IPS DF 19.7 (cell line): ENCODE measurements around the gene ADAM19.

Experiments
- DNase-seq: peaks from one replicate; pipeline ENCODE4 v3.0.0-alpha.2; 2013; ENCODE audit warnings: low read depth, low spot score

Gene ADAM19

DNA sequence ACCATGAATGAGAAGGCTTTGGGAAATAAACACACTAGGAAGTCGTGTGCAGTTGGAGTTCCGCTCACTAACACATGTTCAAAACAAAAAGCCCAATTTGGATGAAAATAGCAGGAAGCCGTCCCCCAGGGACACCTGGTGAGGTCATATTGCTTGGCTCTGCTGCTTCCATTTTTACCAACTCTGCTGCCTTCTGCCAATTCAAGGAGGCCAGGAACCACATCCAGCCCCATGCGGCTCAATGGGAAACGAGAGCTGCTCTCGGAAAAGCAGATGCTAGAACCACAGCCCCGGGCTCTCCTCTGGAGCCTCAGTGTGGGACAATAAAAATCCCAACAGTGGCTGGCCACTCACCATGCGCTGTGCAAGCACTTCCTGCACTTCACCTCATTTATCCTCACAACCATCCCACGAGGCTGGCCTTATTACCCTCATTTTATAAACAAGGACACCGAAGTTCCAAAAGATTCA lies 13.4 kb downstream of the ADAM19 start:
- DNase-seq: no peak

DNA sequence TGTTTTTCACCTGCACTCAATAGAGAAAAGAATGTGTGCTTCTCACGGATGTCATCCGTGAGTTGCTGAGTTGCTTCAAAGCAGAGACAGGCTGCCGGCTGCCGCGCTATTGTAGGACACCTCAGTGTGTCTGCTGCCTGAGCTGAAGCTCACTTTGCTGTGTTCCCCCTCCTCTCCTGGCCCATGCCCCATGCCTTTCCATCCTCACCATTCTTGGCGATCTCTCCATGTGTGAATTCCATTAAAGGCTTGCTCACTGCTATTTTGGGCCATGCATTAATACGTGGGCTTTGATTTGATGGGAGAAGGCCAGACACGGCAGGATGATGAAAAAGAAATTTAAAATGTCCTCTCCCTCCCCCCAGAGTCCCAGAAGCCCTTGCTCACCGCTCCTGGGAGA lies 14.5 kb downstream of the ADAM19 start:
- no peak for DNase-seq

DNA sequence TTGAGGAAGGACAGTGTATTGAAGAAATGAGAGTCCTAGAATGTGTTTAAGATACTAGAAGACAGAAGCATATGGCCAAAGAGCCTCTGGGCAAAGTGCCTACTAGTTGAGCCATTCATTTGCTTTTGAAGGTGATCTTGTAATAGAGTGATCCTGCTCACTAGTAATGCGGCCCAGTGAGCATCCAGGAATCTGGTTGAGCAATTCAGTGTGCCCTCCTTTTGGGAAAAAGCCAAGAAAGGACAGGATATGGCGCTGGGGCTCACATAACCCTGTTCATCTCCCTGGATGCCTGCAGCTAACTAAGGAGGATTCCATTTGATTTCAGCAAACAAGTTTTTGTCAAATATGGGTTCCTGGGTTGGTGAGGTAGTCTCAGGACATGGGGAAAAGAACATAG lies 16.3 kb downstream of the ADAM19 start:
- DNase-seq: no peak

DNA sequence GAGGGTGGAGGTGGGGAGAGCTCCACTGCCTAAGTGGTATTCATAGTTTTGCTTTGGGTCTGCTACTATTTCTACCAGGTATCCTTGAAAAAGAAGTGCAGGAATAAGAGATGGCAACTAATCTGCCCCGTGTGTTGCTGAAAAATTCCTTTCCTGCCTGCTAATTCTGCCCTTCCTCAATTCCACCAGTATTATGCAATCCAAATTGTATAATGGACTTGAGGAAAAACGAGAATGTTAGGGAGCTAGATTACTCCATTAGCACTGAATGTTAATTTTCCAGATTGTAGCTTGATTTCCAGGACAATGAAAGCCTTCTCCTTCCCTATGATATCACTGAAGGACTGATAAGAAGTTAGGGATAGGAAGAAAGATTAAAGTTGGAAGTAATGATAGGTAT lies 16.9 kb downstream of the ADAM19 start:
- no peak for DNase-seq

DNA sequence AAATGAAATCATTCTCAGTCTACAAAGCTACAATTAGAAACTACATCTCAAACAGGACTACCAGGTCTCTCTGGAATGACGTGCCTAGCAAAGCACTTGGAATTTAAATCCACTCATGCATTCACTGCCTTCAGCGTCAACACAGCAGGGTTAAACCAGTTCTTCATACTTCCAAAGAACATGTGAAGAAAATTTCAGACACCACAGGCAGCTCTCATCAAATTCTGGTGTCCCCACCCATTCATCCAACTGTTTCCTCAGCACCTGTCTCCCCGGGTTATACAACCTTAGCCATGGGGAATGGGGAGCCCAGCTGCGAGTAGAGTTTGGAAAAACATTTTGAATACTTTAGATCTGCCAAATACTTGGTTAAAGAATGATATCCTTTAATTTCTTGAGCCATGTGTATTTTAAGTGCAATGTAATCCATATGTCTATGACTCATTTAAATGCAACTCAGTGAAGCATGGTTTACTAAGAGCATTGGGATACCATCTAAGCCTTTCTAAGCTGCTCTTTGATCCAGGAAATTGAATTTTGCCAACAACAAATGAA lies 17.5 kb downstream of the ADAM19 start:
- no peak for DNase-seq

DNA sequence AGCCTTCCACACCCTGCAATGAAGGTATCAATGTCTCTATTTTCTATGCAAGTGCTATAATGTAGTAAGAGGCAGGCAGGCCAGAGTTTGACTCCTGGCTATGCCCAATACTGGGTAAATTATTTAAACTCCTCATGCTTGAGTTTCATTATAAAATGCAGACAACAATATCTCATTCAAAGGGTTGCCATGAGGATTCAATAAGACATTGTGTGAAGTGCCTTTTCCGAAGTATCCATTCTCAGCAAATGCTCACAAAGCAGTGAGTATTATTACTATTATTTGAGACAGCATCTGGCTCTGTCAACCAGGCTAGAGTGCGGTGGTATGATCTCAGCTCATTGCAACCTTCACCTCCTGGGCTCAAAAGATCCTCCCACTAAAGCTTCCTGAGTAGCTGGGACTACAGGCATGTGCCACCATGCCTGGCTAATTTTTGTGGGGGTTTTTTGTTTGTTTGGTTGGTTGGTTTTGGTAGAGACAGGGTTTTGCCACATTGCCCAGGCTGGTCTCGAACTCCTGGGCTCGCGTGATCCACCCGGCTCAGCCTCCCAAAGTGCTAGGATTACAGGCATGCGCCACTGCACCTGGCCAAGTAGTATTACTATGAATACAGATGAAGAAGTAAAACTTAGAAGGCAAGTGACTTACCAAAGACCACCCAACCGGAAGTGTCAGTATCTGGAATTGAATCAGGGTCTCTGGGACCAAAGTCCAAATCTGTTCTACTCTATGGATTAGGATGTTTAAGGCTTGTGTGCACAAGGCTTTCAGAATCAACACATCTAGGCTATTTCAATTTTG lies 18.8 kb downstream of the ADAM19 start:
- no peak for DNase-seq

DNA sequence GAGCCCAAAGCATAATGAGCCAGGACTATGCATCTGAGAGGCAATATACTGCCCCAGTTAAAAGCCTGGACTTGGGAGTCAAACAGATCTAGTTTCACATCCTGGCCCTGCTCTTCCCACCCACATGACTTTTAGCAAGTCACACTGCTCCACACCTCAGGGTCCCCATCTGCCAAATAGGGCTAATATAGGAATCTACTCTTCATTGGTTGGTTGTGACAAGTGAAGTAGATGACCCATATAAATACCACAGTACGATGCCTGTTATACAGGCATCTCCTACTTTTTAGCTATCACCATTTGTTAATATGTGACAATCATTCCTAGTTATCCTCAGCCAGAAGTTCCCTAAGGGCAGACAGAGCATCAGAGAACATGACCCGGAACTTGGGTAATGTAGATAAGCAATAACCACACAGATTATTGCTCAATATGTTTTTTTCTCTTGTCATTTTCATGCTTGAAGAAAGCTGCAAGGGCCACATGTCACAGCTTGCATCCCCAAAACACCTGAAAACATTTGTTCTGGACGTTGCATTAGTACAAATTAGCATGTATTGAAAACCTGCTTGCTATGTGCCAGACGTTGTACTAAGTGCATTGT lies 20.4 kb downstream of the ADAM19 start:
- no peak for DNase-seq

DNA sequence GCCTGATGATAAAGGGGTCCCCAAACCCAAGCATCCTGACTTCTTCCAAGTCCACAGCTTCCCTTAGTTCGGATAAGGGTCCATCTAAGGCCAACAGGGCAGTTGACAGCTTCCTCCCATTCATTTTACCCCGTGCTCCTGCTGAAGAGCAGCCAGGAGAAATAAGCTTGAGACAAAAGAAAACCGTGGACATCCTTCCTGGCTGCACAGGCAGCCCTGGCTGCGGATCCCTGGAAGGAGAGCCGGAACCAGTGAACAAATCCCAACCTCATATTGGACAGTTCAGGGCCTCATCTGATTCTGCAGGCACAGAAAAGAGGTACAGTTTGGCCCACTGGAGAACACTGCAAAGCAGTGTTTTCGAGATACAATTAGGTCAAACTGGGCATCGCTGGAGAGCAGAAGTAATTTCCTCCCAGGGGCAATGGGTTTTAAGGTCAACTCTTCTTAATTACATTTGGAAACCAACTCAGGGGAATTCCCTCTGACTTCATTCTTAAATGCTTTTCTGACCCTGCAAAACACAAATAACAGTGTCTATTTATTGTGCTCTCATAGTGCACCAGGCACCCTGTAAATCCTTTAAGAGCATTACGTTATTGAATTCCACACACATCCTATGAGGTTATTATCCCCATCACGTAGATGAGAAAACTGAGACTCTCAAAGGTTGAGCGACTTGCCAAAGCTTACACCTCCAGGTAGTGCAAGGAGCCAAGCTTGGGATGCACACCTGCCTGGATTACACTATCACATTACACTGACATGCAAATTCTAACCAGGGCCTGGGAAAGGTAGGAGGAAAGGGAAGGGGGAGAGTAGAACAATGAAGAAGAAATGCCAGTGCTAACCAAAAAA lies 21.2 kb downstream of the ADAM19 start:
- no peak for DNase-seq

DNA sequence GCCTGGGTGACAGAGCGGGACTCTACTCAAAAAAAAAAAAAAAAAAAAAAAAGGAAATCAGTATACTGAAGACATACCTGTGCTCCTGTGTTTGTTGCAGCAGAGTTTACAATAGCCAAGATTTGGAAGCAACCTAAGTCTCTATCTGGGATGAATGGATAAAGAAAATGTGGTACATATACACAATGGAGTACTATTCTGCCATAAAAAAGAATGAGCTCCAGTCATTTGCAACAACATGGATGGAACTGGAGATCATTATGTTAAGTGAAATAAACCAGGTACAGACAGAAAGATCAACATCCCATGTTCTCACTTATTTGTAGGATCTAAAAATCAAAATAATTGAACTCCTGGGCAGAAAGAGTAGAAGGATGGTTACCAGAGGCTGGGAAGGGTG lies 22.9 kb downstream of the ADAM19 start:
- DNase-seq: no peak

DNA sequence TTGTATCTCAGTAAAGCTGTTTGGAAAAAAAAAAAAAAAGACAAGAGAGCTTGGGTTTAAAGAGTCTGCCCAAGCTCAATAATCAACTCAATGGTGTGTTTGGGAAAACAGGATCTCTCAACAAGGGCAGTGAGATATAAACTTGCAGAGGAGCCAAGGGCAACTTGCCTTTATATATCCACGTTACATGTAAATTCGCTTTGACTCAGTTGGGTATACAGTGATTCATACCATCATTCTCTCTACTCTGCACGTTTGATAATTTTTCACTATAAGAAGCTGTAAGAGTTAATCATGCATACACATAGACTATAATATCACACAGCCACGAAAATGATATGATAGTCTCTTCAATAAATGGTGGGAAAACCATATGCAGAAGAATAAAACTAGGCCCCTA lies 24.9 kb downstream of the ADAM19 start:
- DNase-seq: no peak

DNA sequence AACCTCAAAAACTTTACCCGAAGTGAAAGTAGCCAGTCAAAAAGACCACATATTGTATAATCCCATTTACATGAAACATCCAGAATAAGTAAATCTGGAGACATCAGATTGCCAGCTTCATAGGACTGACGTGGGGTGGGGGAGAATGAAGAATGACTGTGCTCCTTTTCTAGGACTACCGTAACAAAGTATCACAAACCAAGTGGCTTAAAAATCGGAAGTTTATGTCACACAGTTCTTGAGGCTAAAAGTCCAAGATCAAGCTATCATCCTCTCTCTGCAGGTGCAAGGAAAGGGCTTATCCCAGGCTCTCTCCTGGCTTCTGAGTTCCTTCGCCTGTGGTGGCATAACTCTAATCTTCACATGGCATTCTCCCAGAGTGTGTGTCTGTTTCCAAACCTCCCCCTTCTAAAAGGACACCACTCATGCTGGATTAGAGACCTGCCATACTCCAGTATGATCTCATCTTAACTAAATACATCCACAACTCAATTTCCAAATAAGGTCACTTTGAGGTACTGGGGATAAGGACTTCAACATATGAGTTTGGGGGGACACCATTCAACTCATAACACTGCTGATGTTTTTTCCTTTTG lies 25.5 kb downstream of the ADAM19 start:
- no peak for DNase-seq

DNA sequence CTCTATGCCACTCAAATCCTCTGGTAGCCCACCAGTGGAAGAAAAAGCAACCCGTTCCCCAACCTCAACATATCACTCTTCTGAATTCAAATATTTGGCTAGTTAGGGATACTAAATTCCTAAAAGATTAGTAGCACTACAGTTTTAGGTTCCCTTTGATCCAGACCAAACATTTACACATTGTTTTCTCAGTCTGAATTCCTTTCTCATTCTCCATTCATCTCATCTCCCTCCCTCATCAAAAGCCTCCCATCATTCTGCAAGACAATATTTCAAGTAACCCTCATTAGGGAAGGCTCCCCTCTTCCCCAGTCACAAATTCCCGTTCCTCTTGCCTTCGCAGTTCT lies 26.3 kb downstream of the ADAM19 start:
- DNase-seq: no peak

DNA sequence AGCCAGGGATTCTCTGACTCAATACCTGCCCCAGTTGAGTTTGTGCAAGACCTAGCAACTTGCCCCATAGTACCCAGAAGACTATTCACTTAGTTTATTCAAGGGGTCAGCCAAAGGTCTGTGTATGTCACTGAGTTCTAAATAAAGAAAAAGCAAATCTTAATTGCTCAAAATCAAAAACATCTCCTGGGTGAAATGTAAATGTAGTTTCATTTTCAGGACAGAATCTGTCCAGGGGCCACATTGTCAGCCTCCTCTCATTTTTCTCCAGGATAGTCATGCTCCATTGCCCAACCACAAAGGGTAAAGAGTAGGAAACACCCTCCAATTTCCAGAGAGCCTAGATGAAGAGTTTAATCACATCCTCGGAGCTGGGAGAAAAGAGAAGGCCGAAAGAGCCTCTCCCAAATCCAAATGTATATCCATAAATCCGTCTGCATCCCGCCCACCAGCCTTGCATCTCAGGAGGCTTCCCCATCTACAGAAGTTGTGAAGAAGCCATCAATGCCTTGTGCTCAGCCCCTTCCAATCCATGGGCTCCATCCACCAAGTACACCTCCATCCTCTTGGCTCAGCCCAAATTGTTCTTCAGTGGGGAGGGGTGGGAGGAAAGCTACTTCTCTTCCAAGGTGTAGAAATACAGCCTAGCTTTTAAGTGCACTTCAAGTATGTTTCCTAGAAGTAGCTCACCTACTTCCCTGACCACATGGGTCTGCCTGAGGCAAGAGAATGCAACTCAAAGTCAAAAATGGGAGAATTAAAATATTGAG lies 26.9 kb downstream of the ADAM19 start:
- DNase-seq: no peak

DNA sequence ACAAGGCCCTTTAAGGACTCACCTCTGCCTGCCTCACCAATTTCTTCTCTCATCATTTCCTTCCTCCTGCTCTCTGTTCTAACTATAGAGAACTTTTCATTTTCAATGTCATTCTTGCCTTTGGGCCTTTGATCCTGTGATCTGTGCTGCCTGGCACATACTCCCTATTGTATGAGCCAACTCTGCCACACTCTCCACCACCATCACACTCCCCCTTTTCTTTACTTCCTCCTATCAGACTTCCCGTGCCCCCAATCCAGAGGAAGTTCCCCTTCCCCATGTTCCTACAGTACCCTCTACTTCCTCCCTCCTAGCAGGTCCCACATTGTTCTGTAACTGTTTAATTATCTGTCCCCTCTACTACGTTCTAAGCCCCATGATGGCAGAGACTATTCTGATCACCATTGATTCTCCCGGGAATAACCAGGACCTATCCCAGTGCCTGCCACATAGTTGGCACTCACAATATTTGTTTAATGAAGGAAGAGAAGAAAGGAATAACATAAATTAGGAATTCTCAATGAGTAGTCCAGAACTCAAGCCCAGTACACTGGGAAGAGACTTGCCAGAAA lies 27.5 kb downstream of the ADAM19 start:
- no peak for DNase-seq

DNA sequence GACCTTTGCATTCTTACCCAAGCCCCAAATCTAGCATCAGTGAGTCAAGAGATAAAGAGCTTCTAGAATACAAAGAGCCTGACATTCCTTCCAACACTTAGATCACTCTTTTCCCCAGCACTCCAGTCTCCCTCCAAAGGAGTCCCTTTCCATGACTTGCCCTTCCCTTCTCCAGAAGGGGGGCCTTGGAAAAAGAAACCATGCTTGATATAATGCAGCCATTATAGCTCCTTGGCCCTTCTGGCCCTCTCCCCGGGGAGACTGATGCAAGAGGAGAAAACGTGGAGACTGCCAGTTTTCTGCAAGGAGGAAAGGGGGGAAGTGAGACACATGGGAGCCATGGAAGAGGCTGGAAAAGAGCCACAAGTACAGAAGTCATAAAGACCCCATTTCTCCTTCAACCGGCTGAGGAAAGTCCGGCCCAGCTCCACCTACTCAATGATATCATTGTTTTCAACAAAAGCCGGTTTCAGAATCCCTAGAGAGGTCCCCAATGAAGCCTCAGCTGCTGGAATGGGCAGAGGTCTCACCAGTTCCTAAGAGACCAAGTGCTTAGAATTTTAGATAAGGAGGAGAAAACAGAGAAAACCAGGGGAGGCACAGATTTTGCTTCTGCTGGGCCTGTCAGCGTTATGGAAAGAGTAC lies 29.0 kb downstream of the ADAM19 start:
- no peak for DNase-seq

DNA sequence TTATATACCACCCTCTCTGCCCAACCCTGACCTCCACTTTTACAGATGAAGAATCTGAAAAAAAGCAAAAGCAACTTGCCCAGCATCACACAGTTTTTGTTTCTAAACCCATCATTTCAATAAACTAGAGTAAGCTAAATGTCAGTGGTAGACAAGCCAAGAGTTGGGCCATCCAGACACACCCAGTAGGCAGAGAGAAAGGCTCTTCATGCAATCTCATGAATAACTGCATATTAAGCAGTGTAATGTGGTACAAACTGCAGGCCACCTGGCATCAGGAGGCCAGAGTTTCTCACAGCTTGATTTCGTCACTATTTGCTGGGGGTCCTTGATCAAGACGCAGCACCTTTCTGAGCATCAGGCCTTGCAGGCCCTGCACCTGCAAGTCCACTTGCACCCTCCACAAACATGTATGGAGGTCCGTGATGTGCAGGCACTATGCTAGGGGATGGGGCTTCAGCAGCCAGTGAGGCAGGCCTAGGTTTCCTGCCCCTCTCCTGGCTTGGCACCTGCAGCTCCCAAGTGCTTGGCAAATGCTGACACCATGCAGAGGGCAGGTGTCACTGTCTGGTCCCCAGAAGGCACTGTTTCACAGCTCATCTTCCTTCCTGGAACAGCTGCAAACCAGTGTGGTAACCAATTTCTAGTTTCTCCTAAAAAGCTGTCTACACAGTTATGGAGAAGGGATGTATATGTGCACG lies 29.8 kb downstream of the ADAM19 start:
- DNase-seq: no peak

DNA sequence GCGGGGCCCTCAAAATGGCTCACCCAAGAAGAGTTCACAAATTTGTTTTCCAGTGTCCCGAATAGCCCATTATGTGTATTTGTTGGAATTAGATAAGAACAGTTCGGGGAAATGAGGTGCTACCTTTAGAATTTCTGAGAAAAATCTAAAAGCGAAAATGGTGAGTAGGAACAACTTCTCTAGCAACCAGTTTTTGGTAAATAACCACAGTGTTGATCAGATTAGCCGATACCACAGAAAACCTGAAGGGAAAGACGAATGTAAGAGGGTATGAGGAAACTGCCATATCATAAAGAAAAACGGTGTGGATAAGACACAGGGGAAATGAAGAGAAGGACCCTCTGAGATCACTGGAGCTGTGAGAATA lies 31.0 kb downstream of the ADAM19 start:
- no peak for DNase-seq

DNA sequence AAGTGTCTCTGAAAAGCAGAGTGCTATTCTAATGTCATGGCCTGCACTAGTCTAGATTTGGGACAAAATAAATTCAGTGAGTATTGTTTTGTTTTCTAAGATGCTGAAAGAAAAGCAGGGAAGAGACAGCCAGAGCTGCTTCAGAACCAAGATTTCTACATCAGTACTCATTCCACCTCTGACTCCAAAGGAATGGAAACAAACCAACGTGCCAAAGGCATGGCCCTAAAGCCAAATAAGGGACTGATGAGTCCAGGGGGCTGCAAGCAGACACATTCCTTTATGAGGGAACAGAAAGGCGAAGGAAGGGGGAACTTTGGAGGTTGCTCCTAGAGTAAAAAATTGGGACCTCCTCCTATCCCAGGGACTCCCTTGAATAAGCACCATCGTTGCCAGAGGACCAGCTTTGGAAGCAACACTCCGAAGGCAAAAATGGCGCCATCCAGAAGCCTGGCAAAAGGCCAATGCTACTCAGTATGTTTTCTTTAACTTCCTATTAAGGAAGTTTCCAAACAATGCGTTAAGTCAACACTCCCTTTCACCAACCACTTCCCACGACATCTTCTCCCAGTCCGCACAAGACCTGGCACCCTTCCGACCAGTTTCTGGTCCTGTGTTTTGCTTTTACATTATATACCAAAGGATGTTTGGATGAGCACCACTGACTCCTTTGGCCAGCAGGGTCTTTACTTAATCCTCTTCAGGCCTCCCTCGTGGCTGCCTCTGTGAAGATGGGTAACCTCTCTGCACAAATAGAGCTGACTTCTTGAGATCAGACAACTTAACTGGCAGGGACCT lies 31.6 kb downstream of the ADAM19 start:
- DNase-seq: no peak
